Fibroblast of skin of abdomen (primary cell): ENCODE measurements around the gene INF2.

Source experiments
- DNase-seq: peaks from one replicate; pipeline ENCODE4 v3.0.0-alpha.2; 2013

The INF2 gene

DNA sequence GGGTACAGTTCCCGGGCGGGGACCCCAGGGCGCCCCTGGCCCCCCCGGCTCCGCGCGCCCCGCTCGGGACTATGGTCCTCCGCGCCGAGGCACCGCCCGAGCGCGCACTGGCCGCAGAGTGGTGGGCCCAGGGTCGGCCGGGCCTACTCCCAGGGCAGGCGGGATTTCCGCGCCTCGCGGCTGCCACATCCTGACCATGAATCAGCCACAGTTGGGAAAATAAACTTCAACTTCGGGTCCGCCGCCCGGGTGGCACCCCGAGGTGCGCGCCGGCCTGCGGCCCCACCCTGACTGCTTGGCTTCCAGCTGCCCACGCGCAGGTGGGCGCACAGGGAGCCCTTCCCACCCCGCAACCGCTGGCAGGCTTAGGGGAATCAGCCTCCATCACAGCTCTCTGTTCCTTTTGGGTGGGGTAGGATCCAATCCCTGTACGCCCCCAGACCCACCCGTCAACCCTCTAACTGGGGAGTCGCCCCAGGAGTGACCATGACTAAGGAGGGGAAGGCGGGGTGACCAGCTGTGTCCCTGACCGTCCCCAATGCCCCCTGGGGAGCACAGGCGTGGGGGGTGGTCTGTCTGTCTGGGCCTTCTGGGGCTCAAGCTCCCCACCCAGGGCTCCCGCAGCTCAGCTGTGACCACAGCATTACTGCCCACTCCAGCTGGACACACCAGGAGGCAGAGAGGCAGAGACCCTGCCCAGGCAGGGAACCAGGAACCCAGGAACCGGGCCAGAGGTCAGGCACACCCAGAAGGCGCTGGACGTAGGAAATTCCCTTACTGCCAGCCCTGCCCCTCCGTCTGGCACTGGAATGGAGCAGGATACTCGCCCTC is 678 bp downstream of the INF2 start:
- DNase-seq, result no peak

DNA sequence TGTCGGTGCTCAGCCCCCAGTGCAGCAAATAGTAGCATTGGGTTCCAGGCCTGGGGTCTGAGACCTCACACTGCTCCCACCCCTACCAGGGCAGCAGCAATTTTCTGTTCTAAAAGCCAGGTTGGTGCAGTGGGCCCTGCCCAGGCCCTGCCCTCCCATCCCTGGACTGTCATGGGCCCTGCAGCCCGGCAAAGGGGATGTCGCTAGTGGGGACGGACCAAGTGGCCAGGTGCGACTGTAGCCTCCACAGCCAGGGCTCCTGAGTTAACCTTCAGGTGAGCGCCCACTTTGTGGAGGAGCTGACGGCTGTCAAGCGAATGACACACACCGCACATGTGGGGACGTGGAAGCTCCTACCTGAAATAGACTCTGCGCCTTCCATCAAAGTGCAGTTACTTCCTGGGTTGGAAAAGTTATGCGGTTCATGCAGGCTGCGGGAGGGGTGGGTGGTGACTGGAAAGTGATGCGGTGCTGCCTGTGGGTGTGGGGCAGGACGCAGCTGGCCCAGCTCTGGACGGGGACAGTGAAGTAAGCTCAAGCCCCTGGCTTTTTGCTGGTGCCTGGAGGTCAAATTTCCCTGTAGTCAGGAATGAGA is 1.5 kb downstream of the INF2 start:
- no peak for DNase-seq

DNA sequence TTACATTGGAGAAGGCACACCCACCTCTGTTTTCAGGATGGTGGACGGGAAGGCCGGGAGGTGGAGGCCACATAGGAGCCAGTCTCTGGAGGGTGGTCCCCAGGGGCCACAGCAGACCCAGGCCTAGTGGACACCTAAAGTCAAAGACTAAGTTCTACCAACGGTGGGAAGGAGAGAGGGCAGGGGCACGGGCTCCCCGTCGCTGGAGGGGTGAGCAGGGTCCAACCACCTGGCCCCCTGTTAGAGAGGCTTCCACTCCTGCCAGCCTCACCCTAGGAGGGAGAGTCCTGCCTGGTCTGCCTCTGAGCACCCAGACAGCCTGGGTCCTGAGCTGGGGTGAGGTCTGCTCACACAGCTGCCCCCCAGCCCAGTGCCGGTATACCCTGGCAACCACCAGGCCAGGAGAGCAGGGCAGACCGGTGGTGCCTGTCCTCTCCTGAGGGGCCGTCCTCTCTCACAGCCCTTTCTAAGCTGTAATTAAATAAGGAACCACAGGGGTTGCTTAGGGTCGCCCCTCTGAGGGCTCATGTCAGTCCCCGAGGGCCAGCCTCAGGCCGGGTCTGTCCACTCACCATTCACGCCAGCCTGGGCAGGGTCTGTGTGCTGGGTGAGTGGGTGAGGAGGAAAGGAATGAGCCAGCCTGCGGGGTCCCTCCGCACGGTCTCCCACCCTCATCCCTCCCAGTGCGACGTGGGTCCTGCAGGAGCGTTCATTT is 2.3 kb downstream of the INF2 start:
- no peak for DNase-seq

DNA sequence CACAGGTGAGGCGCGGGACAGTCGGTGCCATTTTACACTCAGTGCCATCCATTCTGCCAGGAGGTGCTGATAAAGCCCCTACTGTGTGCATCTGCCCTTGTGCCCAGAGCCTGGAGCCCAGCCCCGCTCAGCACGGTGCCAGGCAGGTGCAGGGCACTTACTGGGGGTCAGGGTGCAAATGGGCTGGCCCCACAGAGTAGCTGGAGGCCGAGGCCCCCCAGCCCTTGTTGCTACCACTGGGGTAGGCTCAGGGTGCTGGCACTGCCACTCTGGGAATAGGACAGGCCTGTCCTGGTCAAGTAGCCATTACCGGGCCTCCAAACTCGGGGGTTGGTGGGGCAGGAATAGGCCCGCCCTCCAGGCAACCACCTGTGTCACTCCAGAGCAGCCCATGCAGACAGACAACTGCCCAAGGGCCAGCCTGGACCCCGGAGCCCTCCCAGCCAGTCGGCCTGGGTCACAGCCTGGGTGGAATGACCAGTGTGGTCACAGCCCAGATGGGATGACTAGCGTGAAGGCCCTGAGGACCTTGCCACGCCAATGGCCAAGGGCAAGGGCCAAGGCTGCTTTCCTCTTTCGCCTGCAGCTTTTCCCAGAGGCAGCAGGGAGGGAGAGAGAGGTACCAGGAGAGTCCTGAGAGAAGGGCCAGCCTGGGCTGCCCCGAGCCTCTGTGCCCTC is 3.0 kb downstream of the INF2 start:
- no peak for DNase-seq

DNA sequence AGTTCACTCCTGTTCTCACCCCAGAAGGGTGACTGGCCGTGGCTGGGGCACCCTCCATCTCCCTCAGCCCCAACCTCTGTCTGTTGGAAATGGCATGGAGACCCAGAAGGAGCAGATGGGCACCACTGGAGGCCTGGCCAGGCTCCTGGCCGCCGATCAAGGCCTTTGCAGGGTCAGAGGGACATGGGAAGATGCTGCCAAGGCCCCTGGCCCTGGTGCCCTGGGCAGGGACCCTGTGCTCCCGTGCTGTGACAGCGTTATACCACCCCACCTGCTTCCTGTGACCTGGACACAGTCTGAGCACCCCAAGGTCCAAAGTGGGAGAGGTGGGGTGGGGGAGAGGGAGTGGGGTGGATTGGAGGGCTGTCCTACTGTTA is 3.5 kb downstream of the INF2 start:
- no peak for DNase-seq

DNA sequence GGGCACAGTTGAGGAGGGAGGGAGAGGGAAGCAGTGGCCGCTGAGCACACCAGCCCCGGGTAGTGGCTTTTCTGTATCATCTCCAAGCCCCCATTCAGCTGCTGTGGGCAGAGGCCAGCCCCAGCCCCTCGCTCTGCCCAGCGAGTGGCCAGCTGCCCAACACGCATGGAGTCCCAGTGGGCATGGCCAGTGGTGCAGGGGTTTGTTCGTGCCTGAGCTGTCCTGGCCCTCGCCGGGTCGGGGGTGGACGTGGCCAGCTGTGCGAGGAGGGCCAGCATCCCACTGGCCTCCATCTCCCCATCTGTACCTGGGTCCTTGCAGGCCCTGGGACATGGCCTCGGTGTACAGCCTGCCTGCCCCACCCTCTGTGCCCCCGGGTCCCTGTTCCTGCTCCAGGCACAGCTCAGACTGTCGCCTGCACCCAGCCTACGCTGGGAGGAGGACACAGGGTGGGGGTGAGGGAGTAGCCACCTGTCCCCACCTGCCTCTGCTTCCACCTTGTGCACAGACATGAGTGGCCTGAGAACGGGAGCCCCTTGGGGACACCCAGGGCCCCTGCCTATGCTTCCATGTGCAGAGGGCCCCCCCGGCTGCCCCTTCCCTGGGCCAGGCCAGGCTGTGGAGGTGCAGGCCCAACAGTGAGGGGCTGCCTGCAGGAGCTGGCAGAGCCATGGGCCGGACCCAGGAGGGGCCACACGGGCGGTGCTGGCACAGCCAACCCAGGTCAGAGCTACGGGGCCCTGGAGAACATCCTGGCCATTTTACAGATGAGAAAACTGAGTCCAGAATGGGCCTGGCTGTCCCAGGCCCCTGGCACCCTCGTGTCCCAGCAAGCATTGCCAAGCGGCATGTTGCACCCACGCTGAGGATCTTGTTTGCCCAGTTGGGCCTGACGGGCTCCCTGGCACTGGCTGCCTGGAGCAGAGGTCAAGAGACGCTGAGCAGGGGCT is 4.3 kb downstream of the INF2 start:
- DNase-seq, result no peak

DNA sequence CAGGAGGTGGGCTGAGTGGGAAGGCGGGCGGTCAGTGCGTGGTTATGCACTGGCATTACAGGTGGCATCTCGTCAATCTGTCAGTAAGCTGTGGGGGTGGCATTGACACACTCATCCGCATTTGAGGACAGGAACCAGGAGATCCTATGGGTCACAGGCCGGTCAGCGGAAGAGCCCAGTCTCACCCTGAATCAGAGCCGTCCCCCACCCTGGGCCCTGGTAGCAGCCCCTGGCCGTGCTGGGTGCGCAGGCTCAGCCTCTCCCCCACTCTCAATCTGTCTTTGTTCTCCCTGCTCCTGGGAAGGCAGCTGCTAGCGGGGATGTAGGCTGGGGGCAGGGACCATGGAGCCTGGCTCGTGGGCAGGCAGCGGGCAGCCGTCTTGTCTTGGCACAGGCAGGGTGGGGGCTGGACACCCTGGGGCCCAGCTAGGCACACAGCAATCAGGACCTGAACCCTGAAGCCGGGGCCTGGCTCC is 5.1 kb downstream of the INF2 start:
- no peak for DNase-seq

DNA sequence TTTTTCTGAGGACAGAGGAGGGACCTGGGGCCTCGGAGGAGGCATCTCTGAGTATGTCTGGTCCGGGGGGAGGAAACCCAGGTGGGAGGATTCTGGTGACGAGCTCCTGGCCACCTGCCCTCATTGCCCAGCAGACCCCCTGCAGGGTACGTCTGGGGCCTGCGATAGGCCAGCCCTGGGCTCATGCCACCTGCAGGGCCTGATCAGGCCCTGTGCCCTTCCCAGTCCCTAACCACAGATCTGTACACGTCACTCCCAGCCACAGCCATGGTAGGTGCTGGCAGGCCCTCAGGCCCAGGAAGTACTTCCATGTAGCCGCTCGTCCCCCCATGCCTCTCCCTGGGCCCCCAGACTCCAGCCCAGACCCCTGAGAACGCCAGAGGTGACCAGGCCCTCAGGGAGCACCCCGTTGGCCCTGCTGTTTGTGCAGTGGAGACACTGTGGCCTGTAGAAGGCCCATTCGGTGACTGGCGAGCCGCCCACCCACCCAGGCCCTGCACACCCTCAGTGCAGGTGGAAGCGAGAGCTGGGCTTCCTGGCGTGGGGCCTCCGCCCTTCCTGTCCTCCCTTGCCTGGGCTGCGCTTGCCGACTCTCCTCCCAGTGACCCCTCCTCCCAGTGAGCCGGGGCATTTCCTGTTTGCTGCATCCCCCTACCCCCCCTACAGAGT is 5.7 kb downstream of the INF2 start:
- DNase-seq, result no peak

DNA sequence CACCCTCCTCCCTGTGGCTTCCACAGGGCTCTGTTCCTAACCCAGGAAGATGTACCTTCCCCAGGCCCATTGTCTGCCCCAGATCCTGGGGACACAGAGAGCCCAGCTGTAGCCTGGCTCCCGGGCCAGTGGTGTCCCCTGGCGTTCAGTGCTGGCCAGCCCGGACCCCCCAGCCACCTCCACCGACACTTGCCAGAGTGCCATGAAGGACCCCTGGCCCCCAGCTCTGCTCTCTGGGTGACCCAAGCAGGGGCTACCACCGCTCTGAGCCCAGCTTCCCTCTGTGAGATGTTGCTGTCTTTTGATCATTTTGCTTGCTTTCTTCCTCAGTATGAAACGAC is 6.2 kb downstream of the INF2 start:
- DNase-seq, result no peak

DNA sequence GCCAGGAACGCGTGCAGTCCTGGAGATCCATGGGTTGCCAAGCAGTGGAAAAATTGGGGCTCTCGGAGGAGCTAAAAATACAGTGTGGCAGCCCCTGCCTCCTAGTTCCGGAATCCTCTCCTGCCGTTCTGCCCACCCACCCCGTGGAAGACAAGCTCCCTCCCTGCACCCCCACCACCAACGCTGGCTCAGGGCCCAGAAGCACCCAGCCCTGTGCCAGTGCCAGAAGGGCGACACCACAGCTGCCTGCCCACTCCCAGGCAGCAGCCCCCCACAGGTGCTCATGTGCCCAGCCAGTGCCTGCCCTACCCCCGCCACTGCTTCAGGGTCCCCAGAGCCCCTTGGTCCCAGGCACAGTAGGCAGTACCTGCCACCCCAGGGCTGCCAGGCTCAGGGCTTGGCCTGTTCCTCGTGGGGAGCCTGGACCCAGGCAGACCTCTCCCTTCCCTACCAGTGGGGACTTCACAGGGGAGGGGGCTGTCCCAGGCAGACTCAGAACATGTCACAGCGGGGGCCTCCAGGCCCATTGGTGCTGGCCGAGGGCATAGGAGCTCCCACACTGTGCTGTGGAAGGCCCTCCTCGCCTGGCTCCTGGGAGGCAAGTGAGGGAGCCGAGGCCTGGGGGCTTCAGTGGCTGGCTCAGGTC is 7.4 kb downstream of the INF2 start:
- DNase-seq, result no peak

DNA sequence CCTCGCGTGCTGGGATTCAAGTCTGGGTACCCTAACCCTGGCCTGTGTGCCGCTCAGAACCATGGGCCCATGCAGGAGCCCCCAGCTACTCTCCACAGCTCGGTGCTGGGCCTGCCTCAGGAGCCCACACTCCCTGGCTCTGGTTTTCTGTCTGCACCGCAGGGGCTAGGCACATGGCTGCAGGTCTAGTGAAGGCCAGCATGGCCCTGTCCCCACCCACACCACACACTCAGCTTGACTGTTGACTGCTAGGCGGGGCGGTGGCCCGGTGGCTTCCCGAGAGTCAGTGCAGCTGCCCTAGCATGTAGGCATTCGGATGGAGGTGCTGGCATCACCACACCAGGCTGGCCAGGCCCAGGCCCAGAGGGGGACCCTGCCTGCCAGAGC is 7.9 kb downstream of the INF2 start:
- DNase-seq, result no peak

DNA sequence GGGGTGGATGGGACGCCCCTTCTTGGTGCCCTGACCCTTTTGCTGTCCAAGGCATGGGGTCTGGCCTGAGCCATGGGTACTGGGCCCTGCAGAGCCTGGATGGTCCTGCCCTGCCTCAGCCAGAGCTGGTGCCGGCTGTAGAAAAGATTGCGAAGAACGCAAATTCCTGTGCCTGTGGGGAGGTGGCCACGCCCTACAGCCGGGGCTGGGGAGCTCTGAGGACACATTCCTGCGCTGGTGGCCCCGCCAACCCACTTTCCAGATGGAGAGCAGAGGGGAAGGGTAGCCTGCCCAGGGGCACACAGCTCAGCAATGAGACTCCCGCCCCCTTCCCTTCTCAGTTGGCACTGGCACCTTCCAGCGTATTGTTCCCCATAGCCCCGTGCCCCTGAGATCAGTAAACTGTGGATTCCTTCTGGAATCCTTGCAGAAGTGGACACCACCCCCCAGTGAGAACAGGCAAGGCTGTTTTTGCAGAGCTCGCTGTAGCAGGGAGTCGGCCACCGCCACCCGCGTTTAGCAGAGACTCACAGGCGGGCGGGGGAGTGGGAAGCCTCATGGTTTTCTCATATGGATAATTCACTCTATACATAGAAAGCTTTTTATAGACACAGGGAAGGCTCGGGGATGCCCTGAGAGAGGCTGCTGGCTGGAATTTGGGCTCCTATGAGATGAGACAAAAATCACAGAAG is 8.6 kb downstream of the INF2 start:
- peak; percentile 63 for DNase-seq

DNA sequence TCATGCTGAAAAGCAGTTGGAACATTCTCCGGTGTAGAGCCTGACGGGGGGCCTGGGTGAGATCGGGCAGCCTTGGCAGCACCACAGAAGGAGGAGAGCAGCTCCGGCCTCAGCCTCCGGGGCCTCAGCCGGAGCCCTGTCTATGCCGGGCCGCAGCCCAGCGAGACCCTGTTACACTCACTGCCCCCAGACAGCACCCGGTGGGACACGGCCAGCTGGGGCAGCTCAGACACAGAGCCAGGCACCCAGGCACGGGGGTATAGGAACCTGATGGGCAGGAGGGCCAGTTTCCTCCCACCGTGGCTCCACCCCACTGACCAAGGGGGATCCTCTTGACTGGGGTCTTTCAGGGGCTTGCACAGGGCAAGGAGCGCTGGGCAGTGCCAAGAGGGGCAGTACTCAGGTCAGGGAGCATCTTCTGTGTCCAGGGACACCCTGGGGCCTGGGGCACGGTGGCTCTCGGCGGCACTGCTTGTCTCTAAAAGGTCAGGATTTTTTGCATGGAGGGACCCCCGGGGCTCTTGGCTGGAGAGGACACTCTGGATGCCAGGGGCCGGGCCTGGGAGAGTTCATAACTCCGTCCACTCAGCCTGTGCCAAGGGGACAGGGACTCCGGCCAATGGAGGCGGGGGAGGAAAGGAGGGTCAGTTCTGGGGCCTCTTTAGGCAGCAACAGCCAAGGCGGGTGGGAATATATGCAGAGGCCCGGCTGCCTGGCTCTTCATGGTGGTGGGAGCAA is 9.4 kb downstream of the INF2 start:
- DNase-seq, result no peak

DNA sequence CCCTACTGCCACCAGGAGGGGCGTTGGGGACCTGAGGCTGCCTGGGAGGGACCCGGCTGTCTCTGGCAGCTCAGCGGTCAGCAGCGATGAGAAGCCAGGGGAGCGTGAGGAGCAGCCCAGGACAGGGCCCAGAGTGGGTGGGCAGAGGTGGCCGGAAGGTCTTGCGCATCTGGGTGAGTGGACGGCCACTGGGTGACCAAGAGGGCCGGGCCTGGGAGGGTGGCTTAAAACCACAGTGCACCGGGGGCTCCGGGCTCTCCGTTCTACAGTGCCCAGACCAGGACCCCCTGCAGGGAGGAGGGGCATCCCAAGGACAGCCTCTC is 10.0 kb downstream of the INF2 start:
- no peak for DNase-seq

DNA sequence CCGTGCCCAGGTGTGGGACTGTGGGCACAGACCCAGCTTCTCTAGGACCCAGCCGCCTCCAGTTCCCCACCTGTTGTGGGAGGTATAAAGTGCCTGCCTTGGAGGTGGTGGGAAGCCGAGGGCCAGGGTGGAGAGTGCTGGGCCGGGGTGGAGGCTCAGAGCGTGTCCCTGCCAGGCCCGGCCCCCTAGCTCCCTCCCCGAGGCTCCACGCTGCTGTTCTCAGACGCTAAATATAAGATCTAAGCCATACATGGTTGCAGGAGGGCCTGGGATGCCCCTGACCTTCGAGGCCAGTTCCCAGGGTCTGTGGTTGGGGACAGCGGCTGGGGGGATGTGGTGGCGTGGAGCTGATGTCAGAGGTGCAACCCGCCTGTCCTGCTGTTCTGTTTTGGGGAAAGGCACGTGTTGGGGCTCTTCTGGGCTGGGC is 10.8 kb downstream of the INF2 start:
- no peak for DNase-seq

DNA sequence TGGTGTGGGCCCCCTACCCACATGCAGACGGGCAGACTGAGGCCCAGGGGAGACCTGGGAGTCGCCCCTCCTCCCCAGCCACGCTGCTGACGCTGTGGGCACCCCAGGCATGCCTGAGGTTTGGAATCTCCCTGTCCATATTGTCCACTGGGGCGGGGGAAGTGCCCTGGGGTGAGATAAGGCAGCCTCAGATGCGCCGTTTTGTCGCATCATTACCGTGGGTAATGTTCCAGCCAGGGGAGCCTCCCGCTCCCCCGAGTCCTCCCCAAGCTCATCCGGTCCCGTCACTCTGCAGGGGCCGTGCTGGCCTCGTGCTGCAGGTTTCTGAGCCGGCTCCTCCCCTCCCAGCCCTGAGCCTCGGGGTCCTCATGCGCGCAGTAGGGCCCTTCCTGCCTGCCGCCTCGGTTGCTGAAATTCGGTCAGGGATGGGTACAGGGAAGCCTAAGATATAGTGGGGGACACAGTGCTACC is 11.4 kb downstream of the INF2 start:
- no peak for DNase-seq

DNA sequence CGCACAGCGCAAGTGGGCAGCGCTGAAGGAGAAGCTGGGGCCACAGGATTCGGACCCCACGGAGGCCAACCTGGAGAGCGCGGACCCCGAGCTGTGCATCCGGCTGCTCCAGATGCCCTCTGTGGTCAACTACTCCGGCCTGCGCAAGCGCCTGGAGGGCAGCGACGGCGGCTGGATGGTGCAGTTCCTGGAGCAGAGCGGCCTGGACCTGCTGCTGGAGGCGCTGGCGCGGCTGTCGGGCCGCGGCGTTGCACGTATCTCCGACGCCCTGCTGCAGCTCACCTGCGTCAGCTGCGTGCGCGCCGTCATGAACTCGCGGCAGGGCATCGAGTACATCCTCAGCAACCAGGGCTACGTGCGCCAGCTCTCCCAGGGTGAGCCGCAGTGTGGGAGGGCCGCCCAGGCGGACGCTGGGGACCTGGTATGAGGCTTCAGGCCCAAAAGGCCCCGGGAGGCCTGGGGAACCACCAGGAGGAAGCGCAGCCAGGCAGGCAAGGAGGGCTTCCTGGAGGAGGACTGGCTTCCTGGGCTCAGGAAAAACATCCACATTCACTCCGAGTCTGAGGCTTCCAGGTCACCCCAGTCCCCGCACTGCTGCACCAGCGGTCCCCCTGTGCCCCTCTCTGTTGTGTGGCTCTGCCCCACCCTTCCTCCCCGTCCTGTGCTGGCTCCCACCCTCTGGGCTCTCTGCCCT is 12.1 kb downstream of the INF2 start:
- DNase-seq, result no peak

DNA sequence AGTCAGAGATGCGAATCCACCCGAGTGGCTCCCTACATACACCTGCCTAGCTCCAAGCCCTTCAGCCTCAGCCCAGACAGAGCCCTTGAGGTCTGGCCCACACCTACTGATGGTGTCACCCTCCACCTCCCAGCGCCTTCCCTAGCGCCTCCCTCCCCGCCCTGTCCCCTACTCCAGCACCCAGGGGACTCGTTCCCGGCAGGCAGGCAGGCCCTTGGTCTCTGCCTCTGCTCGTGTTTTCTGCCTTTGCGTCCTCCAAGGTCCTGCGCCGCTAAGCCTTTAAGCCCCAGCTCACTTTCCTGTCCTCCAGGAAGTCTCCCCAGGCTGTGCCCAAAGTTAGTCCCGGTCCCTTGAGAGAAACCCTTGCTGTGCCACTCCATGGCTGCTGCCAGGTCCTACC is 12.7 kb downstream of the INF2 start:
- no peak for DNase-seq

DNA sequence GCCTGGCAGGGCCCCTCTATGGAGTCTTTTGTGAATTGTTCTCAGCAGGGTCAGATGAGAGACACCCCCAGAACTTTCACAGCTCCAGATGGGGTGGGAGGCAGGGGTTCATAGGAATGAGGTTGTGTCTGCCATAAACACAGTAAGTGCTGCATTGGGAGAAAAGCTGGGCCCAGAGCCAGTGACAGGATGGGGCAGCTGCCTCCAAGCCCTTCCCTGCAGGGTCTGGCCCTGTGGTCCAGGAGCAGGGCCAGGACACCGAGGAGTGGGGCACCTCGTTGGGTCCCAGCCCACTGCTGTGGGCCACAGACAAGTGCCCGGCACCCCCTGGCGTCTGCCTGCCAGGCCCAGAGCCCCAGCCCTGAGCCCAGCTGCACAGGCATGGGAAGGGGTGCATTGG is 13.3 kb downstream of the INF2 start:
- no peak for DNase-seq
